Measurements from ENCODE around the gene FBXW5. TPM values are rescaled to one million over a fixed set of nuclear protein-coding genes. Genes with fewer than 3 reads are reported as not detected.

Gene FBXW5
- total RNA-seq, 3 donors from 2014 or later, result 103 to 183 (median 126) TPM

GRCh38 chr9:136936645-136937170 is 7.8 kb downstream of the FBXW5 start:
- Histone ChIP-seq H3K27ac (no peak overlapping the region), H3K36me3 (peaks cover 7% of the 10 kb centered on the region), H3K4me1 (no peaks in the 10 kb centered on the region), H3K9me3 (no peaks in the 10 kb centered on the region), H3K27me3 (no peaks in the 10 kb centered on the region), H3K4me3 (no peak overlapping the region)
- intact Hi-C loops (cut with DNase I; ENCODE audit: low total_unique reads), result no loop called here
- no peak for DNase-seq (ENCODE audit: low spot score in 2 of 2)
- no peak for TF ChIP-seq POLR2AphosphoS5 (IDR thresholded peaks at IDR 0.05)
- TF ChIP-seq CTCF (IDR thresholded peaks at IDR 0.05), result no peak
- no peak for TF ChIP-seq POLR2A (IDR thresholded peaks at IDR 0.05)

GRCh38 chr9:136935651-136936050 is 8.9 kb downstream of the FBXW5 start:
- H3K4me3 ChIP-seq, result no peak overlapping the region
- TF ChIP-seq POLR2AphosphoS5 (IDR thresholded peaks at IDR 0.05) (no peak), POLR2A (IDR thresholded peaks at IDR 0.05) (no peak), CTCF (IDR thresholded peaks at IDR 0.05) (no peak)
- H3K36me3 ChIP-seq, result no peaks in the 10 kb centered on the region
- H3K27ac ChIP-seq, result no peak overlapping the region
- intact Hi-C loops (cut with DNase I; ENCODE audit: low total_unique reads), result no loop called here
- H3K9me3 ChIP-seq, result no peaks in the 10 kb centered on the region
- no peaks in the 10 kb centered on the region for H3K27me3 ChIP-seq
- no peak for DNase-seq (ENCODE audit: low spot score in 2 of 2)
- H3K4me1 ChIP-seq, result no peaks in the 10 kb centered on the region

- H3K27me3 ChIP-seq, result no peaks in the 10 kb centered on the region
- intact Hi-C loops (cut with DNase I; ENCODE audit: low total_unique reads), result no loop called here
- no peak for DNase-seq (ENCODE audit: low spot score in 2 of 2)
Measured at GRCh38 chr9:136934277-136934676, 10.3 kb downstream of the FBXW5 start.

GRCh38 chr9:136931611-136932130 is 12.9 kb downstream of the FBXW5 start:
- Histone ChIP-seq H3K4me3 (no peak overlapping the region), H3K27ac (no peak overlapping the region), H3K36me3 (no peaks in the 10 kb centered on the region), H3K4me1 (no peaks in the 10 kb centered on the region), H3K9me3 (no peaks in the 10 kb centered on the region), H3K27me3 (no peaks in the 10 kb centered on the region)
- no peak for DNase-seq (ENCODE audit: low spot score in 2 of 2)
- no peak for TF ChIP-seq POLR2A (IDR thresholded peaks at IDR 0.05)
- no peak for TF ChIP-seq CTCF (IDR thresholded peaks at IDR 0.05)
- TF ChIP-seq POLR2AphosphoS5 (IDR thresholded peaks at IDR 0.05), result no peak
- intact Hi-C loops (cut with DNase I; ENCODE audit: low total_unique reads), result no loop called here

More at GRCh38 chr9:136934277-136934676, 10.3 kb downstream of the FBXW5 start:
- Histone ChIP-seq H3K4me3 (no peak overlapping the region), H3K36me3 (no peaks in the 10 kb centered on the region), H3K9me3 (no peaks in the 10 kb centered on the region), H3K27ac (no peak overlapping the region), H3K4me1 (no peaks in the 10 kb centered on the region)
- TF ChIP-seq POLR2AphosphoS5 (IDR thresholded peaks at IDR 0.05), result no peak
- no peak for TF ChIP-seq CTCF (IDR thresholded peaks at IDR 0.05)
- no peak for TF ChIP-seq POLR2A (IDR thresholded peaks at IDR 0.05)

GRCh38 chr9:136930014-136930413 is 14.5 kb downstream of the FBXW5 start:
- no peaks in the 10 kb centered on the region for H3K36me3 ChIP-seq
- DNase-seq (ENCODE audit: low spot score in 2 of 2), result no peak
- intact Hi-C loops (cut with DNase I; ENCODE audit: low total_unique reads), result no loop called here
- no peaks in the 10 kb centered on the region for H3K9me3 ChIP-seq
- no peak overlapping the region for H3K27ac ChIP-seq
- no peak overlapping the region for H3K4me3 ChIP-seq
- TF ChIP-seq POLR2A (IDR thresholded peaks at IDR 0.05) (no peak), POLR2AphosphoS5 (IDR thresholded peaks at IDR 0.05) (no peak)
- no peaks in the 10 kb centered on the region for H3K4me1 ChIP-seq
- H3K27me3 ChIP-seq, result no peaks in the 10 kb centered on the region

Data from breast epithelium (tissue), 4 donors.